Activated naive CD4-positive, alpha-beta T cell treated with anti-CD3 and anti-CD28 coated beads, Interleukin-2, amount 50 U/mL, for 16 hours (primary cell): ENCODE data around the gene PHF21A.
"Not testable (repeated sequence)": the region's sequence is repeated elsewhere in the genome, so short reads cannot be mapped to it uniquely, and the experiment has no call there.

Experiments
- DNase-seq: peaks from one replicate; pipeline ENCODE4 v3.0.0-alpha.2; 2020

Gene PHF21A

GRCh38 chr11:46026606-46027293 lies 94.5 kb downstream of the PHF21A start:
- DNase-seq, result no peak

DNA sequence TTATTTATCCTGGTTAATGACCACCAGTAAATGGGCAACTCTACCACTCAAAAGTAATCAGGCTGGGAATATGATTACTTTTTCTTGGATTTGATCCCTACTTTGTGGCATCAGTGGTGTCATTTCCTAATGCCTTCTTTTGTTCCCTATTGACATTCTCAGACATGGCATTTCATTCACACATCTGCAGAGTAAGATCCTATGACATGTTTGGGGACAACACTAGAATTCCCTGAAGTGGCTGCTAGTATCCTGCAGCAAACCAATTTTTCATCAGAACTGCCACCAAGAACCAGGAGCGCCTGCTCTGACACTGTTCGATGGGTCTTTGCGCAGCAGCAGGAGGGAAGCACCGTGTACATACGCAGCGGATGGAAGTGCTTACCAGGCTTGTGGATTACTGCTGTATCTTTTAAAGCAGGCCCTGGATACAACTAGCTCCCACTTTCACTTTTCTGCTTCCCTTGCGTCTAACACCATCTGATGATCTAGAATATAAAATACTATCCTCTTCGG lies 101.1 kb downstream of the PHF21A start:
- no peak for DNase-seq

GRCh38 chr11:46018651-46019050 lies 102.6 kb downstream of the PHF21A start:
- no peak for DNase-seq

GRCh38 chr11:46017341-46017740 lies 103.9 kb downstream of the PHF21A start:
- no peak for DNase-seq

- DNase-seq, result no peak
Observed at GRCh38 chr11:46015941-46016340, 105.3 kb downstream of the PHF21A start.

DNA sequence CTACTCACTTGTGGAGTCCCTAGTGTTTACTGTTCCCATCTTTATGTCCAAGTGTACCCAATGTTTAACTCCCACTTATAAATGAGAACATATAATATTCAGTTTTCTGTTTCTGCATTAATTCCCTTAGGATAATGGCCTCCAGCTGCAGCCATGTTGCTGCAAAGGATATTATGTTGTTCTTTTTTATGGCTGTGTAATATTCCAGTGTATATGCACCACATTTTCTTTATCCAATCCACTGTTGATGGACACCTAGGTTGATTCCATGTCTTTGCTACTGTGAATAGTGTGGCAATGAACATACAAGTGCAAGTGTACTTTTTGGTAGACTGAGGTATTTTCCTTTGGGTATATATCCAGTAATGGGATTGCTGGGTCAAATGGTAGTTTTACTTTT lies 107.1 kb downstream of the PHF21A start:
- not testable (repeated sequence) for DNase-seq

DNA sequence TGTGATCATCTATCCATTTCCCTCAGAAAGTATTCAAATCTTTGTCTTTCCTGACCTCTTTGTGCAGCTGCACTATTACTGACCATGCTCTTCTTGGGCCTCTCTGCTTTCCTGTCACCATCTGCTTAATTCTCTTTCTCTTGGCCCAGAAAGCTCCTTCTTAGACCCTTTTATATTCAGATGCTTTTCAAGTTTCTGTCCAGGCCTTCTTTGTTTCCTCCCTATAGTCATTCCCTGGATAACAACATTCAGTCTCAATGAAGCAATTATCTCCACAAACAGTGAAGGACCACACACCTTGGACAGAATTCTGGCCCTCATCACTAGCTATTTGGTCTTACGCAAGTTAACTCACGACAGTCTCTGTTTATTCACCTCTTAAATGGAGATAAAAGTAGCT lies 109.1 kb downstream of the PHF21A start:
- DNase-seq, result no peak

DNA sequence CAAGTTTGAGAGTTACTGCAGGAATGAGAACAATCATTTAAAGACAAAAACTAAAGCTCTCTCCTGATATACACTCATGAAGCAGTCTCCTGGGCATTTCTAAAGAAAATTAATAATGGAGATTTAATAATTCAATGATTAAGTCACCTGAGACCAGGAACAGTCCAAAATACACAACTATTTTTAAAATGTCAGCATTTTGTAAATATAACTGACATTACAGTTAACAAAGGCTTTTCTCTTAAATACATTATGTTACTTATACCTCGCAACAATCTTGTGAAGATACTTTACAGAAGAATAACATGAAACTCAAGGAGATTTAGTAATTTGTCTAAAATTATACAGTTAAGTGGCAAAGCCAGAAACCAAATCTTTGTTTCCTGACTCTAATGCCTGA lies 111.2 kb downstream of the PHF21A start:
- DNase-seq, result no peak

GRCh38 chr11:46009647-46010046 lies 111.6 kb downstream of the PHF21A start:
- no peak for DNase-seq

DNA sequence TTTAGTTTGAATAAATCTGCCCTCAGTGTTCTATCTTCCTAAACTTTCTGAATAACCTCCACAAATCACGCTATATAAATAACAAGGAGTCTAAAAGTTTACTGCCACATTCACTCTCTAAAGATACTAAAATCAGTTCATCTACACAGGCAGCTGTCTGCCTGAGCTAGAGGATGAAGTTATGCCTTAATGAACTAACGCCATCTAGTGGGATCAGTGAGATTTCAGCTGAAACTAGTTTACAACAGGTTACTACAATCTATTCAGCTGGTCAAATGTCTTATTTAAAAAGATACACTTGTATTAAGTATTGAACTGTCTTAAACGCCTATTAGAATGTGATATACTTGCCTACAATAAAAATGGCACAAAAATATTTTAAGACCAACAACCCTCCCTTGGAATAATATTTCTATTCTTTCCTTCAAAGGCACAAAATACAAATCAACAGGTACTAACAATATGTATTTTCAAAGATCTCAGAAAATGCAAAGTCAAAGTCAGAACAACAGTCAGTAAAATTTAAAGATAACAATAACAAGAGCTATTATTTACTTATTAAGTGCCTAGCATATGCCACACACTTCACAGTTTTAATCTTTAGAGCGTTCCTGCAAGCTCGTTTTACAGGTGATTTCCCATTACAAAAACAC lies 114.7 kb downstream of the PHF21A start:
- no peak for DNase-seq

DNA sequence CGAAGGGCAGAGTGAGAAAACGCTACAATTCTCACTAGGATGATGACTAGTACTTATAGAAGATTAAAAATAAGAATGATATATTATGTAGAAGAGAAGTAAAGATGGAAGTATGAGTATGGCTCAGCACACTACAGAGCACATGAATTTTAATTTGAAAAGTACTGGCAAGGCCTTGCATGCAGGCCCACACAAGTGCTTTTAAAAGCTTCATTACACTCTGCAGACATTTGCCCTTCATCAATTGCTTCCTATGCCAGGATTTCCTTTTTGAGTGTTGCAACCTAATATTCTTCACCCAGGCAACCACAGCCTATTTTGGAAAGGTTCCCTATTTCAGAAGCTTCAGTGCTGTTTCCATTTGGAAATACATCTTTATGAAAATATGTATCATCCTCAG lies 117.7 kb downstream of the PHF21A start:
- DNase-seq, result no peak

DNA sequence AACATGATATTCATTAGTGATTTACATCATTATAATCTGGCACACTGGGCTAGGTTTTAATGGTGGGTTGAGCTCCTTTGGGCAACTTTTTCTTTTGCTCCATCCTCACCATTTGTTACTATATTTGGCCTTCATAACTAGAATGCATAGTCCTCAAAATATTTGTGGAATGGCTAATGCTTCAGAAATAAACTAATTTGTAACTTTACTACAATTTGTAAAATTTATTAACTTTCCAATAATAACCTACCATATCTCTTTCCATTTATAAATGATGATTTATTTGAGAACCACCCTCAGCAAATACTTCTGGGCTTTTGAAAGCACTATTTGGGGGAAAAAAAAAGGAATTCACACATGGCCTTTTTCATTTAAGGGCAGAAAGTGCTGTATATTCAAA lies 119.1 kb downstream of the PHF21A start:
- DNase-seq, result no peak

DNA sequence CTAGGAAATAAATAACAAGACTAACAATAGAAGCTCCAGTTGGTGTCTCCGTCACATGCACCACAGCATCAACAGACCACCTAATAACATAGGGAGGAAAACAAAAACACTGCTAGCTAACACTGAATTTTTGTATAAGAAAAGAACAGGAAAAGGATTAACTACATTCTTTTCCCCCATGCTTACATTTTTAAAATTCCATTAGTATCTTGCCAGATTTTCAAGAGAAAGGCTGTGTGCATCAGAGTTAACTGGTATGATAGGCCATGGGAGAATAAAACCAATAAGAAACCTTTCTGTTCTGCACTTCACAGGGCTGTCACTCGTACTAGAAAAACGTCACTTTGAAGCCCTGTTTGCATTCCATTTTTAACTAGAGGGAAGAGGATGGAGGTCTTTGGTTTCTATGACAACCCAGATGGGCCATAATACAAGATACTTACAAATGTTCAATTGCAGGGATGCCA lies 119.8 kb downstream of the PHF21A start:
- no peak for DNase-seq

- no peak for DNase-seq
Observed at GRCh38 chr11:45997599-45997998, 123.7 kb downstream of the PHF21A start.

DNA sequence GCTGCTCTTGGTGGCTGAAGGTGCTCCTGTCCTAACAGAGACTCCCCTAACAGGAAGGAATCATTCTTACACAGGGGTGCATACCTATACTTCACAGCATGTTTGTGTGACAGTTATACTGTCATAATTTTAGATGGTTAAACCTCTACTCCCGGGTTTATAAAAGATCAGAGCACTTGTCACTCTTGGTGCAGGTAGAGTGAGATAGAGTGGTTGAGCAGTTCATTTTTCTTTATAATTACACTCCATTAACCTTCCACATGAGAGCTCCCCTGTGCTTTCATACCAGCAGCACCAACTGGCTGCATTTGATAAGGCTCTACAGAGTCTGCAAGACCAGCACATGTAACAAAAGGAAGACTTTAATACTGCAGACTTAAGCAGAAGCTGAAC lies 125.9 kb downstream of the PHF21A start:
- DNase-seq, result no peak

- no peak for DNase-seq
Observed at GRCh38 chr11:45994371-45995341, 126.6 kb downstream of the PHF21A start.

DNA sequence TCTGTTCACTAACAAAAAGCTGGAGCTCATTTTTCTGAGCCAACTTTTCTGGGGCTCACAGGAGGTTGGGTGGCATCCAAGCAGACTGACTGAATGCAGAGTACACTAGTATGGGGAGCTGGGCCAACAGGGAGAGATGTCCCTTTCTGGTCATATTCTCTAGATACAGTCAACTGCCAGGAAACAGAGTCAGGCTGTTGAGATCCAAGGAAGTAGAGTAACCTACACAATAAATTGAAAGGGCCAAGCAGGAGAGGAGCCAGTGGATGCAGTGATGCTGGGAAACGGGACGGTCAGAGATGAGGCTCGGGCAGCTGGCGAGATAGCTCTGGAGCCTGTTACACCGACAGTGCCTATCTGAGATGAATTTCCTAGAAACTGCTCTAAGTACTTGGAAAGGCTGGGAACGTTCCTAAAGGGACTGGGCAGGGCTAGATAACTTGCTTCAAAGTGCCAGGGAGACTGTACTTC lies 127.7 kb downstream of the PHF21A start:
- DNase-seq, result no peak

- DNase-seq, result no peak
Observed at GRCh38 chr11:45988921-45989320, 132.3 kb downstream of the PHF21A start.

GRCh38 chr11:45985212-45985611 lies 136.0 kb downstream of the PHF21A start:
- DNase-seq, result no peak

- no peak for DNase-seq
Observed at GRCh38 chr11:45984192-45984591, 137.1 kb downstream of the PHF21A start.

- DNase-seq, result no peak
Observed at GRCh38 chr11:45983471-45983845, 137.8 kb downstream of the PHF21A start.

DNA sequence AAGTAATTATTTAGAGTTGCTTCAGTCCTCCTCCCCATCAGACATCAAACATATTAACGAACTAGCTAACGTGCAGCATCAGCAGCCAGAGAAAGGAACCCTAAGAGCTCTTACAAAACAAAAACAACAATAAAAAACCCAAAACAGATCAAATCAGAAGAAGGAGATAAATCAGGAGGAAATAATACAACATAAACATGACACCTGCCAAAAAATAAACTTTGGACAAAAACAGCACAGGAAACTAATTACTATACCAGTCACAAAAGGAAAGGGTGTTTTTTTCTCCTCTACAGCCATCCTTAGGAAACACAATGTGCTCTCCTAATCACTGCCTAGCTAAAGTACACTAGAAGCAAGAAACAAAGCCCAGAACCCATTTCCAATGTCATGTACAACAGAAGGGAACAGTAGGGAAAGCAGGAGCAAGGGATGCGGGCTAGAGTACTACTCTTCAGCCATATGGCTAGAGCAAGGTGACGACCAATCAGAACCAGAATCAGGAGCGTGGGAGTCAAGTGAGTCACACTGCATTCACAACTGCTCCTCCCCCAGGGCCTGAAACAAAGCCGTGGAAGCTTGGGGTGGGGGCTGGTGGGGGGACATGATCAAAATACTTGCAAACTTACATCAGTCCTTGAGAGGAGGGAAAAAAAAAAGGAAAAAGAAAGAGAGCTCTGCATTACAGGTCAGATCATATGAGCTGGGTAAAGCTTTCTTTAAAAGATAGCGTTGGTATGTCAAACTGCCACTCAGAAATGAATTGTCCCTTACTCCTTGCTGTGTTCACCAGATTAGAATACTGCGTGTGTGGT lies 138.4 kb downstream of the PHF21A start:
- peak; percentile 64 for DNase-seq
